Activated naive CD8-positive, alpha-beta T cell treated with anti-CD3 and anti-CD28 coated beads, Interleukin-2, amount 50 U/mL, for 16 hours (primary cell): ENCODE results near the gene NMT2.

Experiments
- DNase-seq: peaks from one replicate; pipeline ENCODE4 v3.0.0-alpha.2; 2020; ENCODE audit warnings: low read depth, low spot score

The NMT2 gene

GRCh38 chr10:15141136-15142054, 27.1 kb downstream of the NMT2 start:
- no peak for DNase-seq

- DNase-seq: no peak
These were observed 27.8 kb downstream of the NMT2 start for GRCh38 chr10:15140698-15141097.

DNA sequence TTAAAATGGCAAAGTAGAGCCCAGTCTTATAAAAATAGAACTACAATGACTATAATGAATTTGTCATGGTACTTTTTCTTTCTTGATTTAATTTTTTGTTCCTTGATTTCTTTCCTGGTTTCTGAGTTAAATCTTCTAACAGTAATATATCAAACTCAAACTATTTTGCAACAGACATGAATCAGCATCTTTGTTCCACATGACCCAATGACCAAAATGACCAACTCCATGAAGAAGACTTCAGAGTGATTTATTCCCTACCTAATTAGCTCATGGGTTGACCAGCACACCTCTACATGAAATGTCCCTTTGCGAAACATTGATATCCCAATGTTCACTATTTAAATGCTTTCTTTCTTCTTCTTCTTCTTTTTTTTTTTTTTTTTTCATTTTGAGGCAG, 30.9 kb downstream of the NMT2 start:
- no peak for DNase-seq

GRCh38 chr10:15137036-15137359, 31.5 kb downstream of the NMT2 start:
- no peak for DNase-seq

DNA sequence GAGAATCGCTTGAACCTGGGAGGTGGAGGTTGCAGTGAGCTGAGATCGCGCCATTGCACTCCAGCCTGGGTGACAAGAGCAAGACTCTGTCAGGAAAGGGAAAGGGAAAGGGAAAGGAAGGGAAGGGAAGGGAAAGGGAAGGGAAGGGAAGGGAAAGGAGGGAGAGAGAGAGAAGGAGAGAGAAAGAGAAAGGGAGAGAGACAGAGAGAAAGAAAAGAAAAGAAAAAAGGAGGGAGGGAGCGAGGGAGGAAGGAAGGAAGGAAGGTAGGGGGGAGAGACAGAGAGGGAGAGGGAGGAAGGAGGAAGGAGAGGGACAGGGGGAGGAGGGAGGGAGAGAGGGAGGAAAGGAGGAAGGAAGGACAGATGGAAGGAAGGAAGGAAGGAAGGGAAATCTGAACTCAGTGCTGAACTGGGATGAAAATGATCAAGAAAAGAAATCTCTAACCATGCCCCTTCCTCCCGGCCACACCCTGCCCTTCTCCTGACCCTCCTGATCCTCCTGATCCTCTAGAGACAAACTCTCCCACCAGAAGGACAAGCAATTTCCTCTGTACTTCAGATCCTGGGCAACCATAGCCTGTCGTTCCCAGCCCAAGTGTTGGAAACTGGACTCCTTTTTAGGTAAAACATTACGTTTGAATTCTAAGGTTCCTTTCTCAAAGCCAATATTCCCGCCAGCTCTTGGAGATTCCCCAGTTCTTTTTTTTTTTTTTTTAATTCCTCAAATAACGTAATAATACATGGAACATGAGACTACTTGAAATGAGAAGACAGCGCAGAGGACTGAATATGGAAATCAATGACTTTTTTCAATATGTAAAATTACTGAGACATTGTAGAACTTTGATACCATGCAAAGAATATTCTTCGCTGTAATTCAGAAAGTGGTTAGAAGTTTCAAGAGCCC, 32.1 kb downstream of the NMT2 start:
- no peak for DNase-seq

GRCh38 chr10:15131330-15131729, 37.2 kb downstream of the NMT2 start:
- DNase-seq: no peak

DNA sequence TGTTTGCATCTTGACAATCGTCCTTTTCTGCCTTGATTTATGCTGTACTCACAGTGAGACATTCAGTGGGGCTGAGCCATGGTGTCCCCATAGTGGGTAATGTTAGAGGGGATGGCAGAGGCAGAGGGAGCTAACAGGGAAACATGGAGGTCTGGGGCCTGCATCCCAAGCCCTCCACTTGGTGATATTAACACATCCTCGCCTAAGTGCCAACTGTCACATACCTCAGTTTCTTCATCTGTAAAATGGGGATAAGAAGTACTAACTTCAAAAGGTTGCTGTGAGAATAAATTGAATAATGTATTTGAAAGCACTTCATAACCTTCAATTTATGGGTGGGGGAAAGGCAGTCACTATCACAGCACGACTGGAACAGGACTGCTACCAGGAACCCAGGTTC, 43.6 kb downstream of the NMT2 start:
- DNase-seq: no peak

GRCh38 chr10:15124190-15124589, 44.3 kb downstream of the NMT2 start:
- no peak for DNase-seq

- DNase-seq: no peak
These were observed 44.7 kb downstream of the NMT2 start for GRCh38 chr10:15123749-15124184.

- DNase-seq: no peak
These were observed 45.9 kb downstream of the NMT2 start for GRCh38 chr10:15122477-15123030.

GRCh38 chr10:15121707-15122106, 46.8 kb downstream of the NMT2 start:
- DNase-seq: no peak

GRCh38 chr10:15120523-15120922, 48.0 kb downstream of the NMT2 start:
- DNase-seq: no peak

GRCh38 chr10:15118615-15119014, 49.9 kb downstream of the NMT2 start:
- DNase-seq: no peak

DNA sequence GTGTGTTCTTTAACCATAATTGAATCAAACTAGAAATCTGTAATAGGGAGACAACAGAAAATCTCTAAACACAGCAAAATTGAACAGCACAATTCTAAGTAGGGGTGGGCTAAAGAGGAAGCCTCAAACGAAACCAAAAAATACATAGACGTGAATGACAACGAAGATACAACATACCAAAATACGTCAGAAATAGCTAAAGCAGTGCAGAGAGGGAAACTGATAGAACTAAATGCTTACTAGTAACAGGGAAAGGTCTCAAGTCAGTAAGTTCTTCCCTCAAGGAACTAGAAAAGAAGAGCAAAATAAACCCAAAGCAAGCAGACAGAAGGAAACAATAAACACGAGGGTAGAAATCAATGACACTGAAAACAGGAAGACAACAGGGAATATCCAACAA, 52.3 kb downstream of the NMT2 start:
- no peak for DNase-seq

- no peak for DNase-seq
These were observed 54.7 kb downstream of the NMT2 start for GRCh38 chr10:15113766-15114165.

DNA sequence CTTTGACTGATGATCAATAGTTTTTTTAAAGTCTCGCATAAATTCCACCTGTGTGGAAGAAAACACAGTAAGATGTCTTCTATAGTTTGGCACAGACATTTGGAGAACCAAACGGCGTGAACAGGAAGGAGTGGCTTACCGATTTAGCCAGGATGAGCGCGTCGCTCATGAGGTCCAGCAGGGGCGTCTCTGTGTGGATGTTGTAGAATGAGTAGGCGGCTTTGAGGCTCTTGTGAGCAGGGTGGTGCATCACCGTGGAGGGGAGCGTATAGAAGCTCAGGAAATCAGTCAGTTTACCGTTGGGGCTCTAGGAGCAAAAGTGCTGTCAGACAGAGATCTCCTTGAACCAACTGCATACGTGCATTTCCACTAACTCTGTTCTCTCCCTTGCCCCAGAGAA, 55.8 kb downstream of the NMT2 start:
- DNase-seq: no peak

DNA sequence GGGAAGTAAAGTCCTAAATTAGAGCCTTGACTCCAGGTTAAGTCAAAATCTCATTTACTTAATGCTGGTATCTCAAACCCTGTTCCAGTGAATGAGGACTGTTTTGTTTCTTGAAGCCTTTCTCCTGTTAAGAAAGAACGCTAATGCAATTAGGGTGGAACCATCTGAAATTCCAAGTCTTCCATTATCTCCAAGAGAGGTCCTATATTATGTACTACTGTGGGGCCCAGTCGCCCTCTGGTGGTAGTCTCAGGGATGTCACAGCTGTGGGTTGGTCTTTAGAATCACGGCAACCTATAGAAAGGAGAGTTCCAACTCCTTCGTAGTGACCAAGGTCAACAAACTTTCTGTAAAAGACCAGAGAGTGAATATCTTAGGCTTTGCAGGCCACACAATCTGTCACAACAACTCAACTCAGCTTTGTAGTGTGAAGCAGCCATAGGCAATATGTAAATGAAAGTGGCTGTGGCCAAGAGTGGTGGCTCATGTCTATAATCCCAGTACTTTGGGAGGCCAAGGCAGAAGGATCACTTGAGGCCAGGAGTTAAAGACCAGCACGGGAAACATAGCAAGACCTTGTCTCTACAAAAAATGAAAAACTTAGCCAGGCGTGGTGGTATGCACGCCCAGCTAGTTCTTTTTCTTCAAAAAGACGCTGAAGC, 62.0 kb downstream of the NMT2 start:
- DNase-seq: peak; percentile 35

DNA sequence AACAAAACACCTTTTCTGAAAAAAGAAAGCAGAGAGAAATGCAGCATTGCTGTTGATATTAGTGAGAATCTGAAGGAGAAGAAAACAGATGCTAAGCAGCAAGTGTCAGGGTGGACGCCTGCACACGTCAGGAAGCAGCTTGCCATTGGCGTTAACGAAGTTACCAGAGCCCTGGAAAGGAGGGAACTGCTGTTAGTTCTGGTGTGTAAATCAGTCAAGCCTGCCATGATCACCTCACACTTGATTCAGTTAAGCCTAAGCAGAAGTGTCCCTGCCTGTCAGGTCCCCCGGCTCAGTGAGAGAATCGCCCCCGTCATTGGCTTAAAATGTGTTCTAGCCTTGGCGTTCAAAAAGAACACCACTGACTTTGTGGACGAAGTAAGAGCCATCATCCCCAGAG, 65.0 kb downstream of the NMT2 start:
- no peak for DNase-seq

DNA sequence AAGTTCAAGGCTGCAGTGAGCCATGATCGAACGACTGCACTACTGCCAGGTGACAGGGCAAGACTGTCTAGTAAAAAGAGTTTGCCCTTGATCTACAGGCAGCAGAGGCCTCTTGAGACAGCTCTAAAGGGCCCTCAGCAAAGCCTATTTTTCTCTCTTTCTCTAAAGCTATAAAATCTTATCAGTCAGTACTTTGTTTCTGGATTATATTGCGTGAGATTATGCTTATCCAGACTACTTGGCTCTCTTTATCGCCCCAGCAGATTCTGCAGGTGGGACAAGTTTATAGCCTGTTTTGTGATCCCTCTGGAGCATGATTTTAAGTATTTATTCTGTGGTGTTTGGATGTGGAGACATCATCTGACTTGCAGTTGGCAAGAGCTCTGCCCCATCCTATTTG, 68.6 kb downstream of the NMT2 start:
- no peak for DNase-seq

GRCh38 chr10:15097011-15097812, 71.3 kb downstream of the NMT2 start, which contains the start of gene RPP38:
Gene RPP38 (plus strand): TSS chr10:15097355. CDS start chr10:15103315, 5,960 bp downstream.
- DNase-seq: peak; percentile 92

- no peak for DNase-seq
These were observed 71.9 kb downstream of the NMT2 start for GRCh38 chr10:15096661-15097010.
